Anterior cingulate cortex (tissue), 58 donors: ENCODE measurements around the gene ARHGEF16.

Experiments used
- DNase-seq, 58 donors: peaks; one replicate each; lab custom pipeline; 2025; lab: John Stamatoyannopoulos, UW

ARHGEF16 gene

GRCh38 chr1:3509721-3510120, 55.3 kb downstream of the ARHGEF16 start:
- DNase-seq: no peak

- peak in 10 of 58 donors; percentile 10 to 27 (median 16) for DNase-seq
Observed at GRCh38 chr1:3510136-3510955, 55.9 kb downstream of the ARHGEF16 start.

GRCh38 chr1:3510956-3511250, 56.4 kb downstream of the ARHGEF16 start:
- no peak for DNase-seq

DNA sequence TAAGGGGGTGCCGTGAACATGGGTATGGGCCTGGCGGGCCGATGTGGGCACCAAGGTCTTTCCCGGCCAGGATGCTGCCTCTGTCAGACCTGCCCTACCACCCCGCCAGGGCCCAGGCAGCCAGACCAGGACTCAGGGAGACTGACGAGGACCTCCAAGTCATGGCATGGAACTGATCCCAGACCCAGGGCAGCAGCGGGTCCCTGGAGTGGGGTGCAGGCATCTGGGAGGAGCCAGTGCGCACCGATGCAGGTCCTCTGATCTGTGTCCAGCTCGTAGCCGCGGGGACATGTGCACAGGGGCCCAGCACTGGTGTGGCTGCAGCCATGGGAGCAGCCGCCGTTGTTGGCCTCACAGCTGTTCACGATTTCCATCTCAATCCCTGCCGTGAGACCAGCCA, 56.8 kb downstream of the ARHGEF16 start:
- no peak for DNase-seq

GRCh38 chr1:3511856-3512255, 57.4 kb downstream of the ARHGEF16 start:
- no peak for DNase-seq

DNA sequence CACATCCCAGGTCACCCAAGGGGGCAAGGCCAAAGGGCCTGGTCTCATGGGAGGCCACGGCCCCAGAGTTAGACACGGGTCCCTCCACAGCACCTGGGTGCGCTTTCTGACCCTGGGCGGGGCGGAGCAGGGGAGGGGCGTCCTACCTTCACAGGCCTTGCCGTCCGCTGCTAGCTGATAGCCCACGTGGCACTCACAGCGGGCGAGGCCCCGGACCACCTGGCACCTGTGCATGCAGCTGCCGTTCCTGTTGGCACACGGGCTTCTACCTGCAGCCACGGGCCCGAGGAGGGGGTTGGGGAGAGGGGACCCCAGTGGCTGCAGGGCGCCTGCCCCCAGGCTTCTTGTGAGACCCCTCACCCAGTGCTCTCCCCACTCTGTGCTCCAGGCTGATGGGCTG, 59.9 kb downstream of the ARHGEF16 start:
- DNase-seq: no peak

- no peak for DNase-seq
Observed at GRCh38 chr1:3515272-3515671, 60.8 kb downstream of the ARHGEF16 start.

GRCh38 chr1:3515774-3516480, 61.5 kb downstream of the ARHGEF16 start:
- no peak for DNase-seq

DNA sequence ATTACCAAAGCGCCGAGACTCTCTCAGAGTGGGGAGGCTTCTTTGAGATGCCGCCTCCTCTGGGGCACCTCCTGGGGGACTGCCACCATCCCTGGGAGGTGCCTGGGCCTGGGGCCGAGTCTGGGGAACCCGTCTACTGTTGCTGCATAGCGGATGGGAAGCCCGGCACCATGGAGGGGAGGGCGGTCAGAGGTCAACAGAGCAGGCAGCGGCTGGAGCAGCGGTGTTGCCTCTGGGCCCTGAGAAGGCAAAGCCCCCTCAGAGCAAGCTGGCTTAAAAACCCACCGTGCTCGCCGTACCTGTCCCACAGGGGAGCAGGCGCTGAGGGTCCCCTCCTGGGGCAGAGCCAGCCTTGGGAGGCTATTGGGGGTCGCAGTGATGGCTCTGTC, 62.0 kb downstream of the ARHGEF16 start:
- DNase-seq: no peak

DNA sequence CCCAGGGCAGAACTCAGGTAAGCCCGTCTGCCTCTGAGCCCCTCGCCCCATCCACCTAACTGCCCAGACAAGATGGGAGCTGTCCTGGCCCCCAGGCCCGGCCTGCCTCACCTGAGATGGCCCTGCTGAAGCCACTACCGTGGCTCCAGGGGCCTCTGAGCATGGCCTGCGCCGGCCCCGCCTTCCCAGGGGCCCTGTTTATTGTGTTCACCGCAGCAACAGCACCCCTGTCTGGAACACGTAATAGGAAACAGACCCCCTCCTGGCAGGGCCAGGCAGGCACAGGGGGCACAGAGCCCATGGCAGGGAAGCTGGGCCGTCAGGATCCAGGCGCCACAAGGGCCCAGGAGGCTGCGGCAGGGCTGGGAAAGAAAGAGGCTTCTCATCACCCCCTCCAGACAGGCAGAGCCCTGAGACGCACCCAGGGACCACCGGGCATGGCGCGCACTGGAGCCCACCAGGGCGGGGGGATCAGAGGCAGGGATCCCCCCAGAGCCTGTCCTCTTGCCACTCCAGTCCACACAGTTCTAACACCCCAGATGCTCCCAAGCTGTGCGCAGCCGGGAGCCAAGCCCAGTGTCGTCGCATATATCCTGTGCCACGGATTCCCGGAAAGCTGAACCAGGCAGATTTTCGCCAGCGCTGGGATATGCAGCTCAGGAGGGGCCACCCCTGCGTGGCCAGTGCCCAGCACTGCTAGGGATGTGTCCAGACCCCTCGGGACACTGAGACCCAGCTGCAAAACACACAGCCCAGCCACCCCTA, 62.6 kb downstream of the ARHGEF16 start:
- DNase-seq: no peak

DNA sequence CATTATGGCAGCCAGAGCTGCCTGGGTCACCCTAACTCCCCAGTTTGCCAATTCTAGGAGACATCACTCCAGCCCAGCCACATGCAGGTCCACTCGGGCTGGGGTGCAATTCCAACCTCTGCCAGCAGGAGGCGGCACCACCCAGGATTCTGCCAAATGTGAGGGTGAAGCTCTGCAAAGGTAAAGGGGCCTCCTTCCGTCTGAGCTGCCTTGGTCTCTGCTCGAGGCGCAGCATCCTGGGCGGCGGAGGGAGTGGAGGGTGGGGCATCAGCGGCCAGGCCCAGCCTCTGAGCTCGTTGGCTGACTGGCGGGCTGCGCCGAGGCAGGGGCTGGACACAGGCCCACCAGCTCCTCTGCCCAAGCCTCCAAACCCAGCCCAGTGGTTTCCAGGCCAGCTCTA, 63.8 kb downstream of the ARHGEF16 start:
- no peak for DNase-seq

DNA sequence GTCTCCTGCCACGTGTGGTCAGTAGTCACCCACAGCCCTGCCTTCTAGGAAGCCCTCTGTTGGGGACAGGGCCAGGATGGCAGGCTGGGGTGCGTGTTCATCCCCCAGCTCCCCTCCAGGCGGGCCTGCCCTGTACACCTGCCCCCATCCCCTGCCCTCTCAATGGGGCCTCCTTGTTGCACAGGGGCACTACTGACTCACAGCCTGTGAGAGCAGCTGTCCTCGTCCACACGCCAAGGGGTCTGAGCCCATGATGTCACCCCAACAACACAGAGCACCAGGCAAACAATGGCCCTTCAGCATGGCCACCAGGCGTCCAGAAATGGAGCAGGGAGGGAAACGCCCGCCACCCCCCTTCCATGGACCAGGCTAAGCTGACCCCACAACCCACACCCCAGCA, 64.3 kb downstream of the ARHGEF16 start:
- DNase-seq: no peak

- no peak for DNase-seq
Observed at GRCh38 chr1:3519301-3519885, 64.9 kb downstream of the ARHGEF16 start.

DNA sequence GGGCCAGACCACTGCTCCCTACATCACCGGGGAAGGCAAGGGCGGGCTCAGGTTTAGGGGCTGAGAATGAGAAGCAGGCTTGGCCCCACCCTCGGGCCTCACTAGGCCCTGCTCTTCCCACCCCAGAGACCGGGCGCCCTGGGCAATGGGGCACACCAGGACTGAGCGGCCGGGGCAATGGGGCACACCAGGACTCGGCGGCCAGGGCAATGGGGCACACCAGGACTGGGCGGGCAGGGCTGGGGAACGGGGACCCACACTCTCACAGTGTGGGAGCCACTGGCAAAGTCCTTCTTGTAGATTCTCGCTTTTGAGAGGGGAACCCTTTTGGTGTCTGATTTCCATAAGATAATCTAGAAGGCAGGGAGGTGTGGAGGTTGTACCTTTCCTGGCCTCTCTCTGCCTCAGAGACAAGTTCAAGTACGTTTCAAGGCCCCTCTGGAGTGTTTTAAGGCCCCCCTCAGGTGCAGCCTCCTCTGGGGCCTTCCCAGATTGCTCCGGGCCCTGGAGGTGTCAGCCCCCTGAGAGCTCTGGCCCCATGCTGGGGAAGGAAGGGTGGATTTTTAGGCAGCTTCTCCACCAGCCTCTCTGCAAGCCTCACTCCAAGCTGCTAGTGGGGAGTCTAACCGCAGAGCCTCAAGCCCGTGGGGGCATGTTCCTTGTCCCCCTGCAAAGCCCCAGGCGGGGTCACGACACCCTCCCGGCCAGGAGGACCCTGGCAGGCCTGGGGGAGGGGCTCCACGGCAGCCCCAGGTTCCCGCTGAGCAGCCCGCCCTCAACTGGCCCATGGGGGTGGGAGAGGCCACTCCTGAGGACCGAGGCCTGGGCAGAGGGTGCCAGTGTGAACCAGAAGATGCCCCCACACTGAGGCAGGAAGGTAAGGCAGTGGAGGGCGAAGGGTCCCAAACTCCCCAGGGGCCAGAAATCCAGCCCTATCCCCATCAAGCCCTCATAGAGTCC, 66.2 kb downstream of the ARHGEF16 start:
- no peak for DNase-seq

DNA sequence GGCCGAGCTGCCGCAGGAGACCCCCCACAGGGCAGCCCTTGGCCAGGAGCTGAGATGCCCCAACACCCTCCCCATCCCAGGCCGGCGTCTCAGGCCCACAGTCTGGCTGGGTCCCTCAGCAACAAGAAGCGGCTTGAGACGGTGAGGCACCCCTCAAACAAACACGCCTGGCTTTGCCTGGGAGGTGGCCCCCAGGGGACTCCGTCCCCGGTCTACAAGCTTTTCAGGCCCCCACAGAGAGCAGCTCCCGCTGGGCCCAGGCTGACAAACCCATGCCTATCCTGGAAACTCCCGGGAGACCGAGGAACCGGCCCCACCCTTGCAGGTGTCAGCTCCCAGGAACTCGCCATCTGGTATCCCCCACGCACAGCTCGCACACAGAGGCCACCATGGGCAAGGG, 67.0 kb downstream of the ARHGEF16 start:
- DNase-seq: no peak

DNA sequence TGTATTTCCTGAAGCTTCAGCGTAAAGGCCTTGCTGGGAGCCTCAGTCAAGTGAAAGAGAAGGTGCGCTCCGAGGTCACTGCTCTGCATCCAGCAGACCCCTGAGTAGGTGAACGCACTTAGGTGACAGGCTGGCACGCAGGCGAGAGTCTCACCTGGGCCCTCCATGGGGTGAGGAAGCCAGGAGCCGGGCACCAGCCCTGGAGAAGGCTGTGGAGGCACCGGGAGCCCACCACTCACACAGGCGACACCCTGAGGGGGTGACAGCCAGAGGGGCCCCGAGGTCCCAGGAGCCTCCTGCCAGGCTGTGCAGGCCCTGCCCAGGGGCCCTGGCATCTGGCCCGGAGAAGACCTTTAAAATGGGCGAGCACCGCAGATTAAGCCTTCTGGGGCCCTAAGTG, 67.6 kb downstream of the ARHGEF16 start:
- DNase-seq: no peak

- DNase-seq: no peak
Observed at GRCh38 chr1:3522564-3523265, 68.2 kb downstream of the ARHGEF16 start.

- no peak for DNase-seq
Observed at GRCh38 chr1:3523980-3524379, 69.5 kb downstream of the ARHGEF16 start.

DNA sequence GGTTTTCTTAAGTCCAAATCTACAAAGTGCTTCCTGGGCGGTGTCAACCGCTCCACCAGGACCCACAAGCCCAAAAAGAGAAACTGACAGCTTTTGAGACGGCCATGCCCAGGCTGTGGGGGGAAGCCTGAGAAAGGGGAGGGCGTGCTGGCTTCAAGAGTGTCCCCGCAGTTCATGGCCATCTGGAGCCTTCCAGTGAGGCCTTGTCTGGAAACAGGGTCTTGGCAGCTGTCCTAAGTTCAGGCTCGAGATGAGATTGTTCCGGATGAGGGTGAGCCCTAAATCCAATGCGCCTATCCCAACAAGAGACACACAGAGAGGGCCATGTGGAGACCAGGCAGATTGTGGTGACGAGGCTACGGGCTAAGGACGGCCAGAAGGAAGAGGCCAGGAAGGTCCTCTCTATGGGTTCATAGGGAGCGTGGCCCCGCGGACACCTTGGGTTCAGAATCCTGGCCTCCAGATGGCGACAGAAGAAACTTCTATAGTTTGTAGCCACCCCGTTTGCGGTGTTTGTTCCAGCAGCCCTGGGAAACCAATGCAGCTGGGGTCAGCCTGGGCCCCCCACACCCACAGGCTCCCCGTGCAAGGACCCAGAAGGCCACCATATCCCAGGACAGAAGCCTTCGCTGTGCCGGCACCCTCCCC, 70.2 kb downstream of the ARHGEF16 start:
- no peak for DNase-seq
